Sciatic nerve (tissue), 2 donors: ENCODE measurements around the gene RAET1L. TPM values are rescaled to one million over a fixed set of nuclear protein-coding genes. Genes with fewer than 3 reads are reported as not detected.
"Not testable (repeated sequence)": the region's sequence is repeated elsewhere in the genome, so short reads cannot be mapped to it uniquely, and the experiment has no call there.

Source experiments
- ATAC-seq: fragments of 200-7000 bp; cut with Tn5 transposase; one replicate; pipeline ENCODE4 v1.9.1; 2020; ENCODE audit warnings: mild to moderate bottlenecking, moderate library complexity
- DNase-seq: peaks from one replicate; pipeline ENCODE4 v3.0.0-alpha.2; 2020; ENCODE audit warnings: low spot score
- intact Hi-C: fragments of 100-400 bp; cut with DNase I; formaldehyde crosslinking; loops from one replicate; pipeline ENCODE4 v1.14.2; 2022
- total RNA-seq: library from RNA; stranded (reverse); fragmentation: NEBNext Ultra II Directional; extraction: Animal tissue kit (Norgen Biotek cat#: 25700); gene quantifications from one replicate; pipeline ENCODE4 v1.2.1, GENCODE V29; 2021
- donor health status: DM: no; HTN: no; CAD: no.
- donor health status: DM: no; HTN: no; CAD: no.

Gene RAET1L, protein sequence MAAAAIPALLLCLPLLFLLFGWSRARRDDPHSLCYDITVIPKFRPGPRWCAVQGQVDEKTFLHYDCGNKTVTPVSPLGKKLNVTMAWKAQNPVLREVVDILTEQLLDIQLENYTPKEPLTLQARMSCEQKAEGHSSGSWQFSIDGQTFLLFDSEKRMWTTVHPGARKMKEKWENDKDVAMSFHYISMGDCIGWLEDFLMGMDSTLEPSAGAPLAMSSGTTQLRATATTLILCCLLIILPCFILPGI
- not detected for total RNA-seq

DNA sequence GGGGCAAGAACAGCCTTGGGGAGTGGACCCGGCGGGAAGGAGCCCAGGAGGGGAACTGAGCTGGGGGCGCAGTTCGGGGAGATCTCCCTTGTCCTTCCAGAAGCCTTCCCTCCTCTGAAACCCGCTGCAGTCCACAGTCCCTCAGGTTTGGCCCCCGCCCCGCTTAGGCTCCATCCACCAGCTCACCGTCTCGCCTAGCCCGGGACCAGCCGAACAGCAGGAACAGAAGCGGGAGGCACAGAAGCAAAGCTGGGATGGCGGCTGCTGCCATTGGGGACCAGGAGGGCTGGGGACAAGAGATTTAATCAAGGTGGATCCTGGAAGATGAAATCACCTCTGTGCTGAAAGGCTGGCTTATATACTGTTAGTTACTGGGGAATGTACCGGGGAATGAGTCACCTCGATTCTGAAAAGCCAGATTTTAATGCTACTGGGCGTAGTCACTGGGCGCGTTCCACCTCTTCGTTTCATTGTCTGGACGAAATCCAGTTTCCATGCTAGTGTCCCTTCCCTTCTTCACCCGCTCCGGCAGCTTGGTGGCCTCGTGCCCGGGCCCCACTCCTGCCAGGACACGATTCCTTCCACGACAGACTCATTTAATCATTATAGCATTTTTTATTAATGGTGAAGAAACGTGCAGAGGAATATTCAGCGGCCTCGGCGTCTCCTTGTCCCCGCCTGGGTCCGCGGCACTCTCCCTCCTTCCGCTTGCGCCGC is at the start of gene RAET1L:
Gene RAET1L, minus strand, starts transcription at position 332 of the 717 bp plus-strand sequence. Its CDS starts 61 bp downstream, at position 271.
- intact Hi-C loops, result no loop called here
- DNase-seq (no peak), ATAC-seq (peak; percentile 48)

DNA sequence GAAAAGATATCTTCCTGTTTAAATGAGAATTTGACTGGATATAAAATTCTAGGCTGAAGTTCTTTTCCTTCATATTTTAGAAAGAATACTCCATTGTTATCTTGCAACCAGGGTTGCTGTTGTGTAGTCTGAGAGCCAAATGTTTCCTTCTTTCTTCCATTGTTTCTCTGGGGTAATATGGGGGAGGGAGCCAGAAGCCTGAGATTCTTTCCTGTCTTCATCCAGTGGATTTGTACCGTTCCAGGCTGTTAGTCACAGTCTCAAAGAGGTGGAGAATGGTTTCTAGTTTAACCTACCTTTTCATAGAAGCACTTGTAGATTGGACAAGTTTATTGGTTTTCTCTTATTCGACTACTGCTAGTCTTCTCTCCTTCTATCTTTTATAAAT is 49.7 kb upstream of the RAET1L start:
- ATAC-seq, result no peak
- DNase-seq, result no peak
- intact Hi-C loops, result loop anchor here (10.0 kb wide), 2 partner anchors 320 to 740 kb away; no protein-coding TSS in a partner anchor

DNA sequence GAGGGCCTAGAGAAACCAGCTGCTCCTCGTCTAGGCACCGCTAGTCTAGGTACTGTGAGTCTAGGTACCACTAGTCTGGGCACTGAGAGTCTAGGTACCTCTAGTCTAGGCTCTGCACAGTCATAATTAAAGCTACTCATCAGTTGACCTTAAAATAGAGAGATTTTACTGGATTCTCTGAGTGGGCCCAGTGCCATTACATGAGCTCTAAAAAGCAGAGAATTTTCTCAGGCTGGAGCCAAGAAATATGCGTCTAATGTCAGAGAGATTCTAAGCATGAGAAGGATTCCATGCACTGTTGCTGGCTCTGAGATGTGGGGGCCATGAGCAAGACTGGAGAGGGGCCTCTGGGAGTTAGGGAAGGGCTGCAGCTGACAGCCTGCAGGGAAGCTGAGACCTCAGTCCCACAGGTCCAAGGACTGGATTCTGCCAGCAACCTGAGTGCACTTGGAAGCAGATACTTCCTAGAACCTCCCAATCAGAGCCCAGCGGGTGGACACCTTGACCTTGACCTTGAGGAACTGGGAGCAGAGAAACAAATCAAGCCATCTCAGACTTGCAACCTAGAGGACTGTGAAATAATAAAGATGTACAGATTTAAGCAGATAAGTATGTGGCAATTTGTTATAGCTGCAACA is 49.2 kb upstream of the RAET1L start:
- intact Hi-C loops, result loop anchor here (10.0 kb wide), 2 partner anchors 320 to 740 kb away; no protein-coding TSS in a partner anchor
- DNase-seq, ATAC-seq: not testable (repeated sequence)

DNA sequence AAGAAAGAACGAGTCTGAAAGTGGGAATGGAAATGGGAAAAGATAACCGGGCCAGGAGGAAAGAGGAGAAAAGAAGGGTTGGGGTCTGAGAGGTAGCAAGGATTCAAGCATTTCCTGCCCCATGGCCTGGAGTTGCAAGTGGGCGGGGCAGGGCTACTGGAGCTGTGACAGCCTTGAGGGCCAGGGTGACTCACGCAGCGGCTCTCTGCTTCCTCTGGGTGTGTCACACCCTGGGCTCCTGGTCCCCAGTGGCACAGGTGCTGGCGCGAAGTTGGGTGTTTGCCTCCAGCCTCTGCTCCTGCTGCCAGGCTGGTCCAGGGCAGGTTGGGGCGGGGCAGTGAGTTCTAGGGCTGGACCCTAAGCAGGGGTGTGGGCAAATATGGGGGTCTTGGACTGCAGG is 46.9 kb upstream of the RAET1L start:
- intact Hi-C loops, result loop anchor here (10.0 kb wide), 2 partner anchors 323 to 743 kb away; no protein-coding TSS in a partner anchor
- DNase-seq (no peak), ATAC-seq (no peak)

DNA sequence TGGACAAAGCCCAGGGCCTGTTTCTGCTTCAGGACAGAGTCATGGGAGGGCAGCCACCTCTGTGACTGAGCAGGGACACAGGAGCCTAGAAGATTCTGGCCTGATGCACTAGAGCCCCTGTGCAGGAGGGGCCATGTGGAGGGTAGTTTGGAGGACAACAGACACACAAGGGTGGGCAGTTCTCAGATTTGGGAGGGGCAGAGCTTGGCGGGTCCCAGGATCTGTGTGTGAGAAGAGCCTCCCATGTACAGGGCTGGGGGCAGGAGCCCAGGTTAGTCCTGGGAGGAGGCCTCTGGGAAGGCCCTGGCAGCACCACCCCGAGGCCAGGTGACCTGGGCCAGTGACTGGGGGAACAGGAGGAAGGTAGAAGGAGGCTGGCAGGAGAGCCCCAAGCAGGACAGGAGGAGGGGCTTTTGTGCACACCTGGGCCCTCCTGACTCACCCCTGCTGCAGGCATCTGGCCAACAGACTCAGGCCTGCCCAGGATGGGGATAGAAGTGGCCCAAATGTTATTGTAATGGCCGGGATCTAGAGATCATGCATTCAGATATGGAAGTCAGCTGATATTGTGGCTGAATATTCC is 45.0 kb upstream of the RAET1L start:
- DNase-seq (no peak), ATAC-seq (no peak)
- intact Hi-C loops, result loop anchor here (10.0 kb wide), 2 partner anchors 324 to 744 kb away; no protein-coding TSS in a partner anchor

DNA sequence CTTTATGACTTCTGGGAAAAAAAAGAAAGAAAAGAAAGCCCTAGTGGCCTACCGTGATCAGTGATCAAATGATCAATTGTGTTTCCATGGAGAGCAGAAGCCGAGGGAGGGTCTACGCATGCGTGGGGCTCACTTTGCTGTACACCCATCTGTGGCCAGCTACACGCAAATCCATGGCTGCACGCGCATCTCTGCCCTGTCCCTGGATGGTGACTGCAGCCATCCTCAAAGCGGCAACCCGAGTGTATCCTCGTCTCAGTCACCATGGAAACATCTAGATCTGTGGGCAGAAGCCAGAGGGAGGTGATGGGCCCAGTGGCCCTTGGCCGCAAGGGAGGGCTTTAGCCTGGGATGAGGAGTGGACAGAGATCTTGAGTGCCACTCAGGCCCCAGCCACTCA is 44.4 kb upstream of the RAET1L start:
- DNase-seq (no peak), ATAC-seq (no peak)
- intact Hi-C loops, result loop anchor here (10.0 kb wide), 2 partner anchors 325 to 745 kb away; no protein-coding TSS in a partner anchor

DNA sequence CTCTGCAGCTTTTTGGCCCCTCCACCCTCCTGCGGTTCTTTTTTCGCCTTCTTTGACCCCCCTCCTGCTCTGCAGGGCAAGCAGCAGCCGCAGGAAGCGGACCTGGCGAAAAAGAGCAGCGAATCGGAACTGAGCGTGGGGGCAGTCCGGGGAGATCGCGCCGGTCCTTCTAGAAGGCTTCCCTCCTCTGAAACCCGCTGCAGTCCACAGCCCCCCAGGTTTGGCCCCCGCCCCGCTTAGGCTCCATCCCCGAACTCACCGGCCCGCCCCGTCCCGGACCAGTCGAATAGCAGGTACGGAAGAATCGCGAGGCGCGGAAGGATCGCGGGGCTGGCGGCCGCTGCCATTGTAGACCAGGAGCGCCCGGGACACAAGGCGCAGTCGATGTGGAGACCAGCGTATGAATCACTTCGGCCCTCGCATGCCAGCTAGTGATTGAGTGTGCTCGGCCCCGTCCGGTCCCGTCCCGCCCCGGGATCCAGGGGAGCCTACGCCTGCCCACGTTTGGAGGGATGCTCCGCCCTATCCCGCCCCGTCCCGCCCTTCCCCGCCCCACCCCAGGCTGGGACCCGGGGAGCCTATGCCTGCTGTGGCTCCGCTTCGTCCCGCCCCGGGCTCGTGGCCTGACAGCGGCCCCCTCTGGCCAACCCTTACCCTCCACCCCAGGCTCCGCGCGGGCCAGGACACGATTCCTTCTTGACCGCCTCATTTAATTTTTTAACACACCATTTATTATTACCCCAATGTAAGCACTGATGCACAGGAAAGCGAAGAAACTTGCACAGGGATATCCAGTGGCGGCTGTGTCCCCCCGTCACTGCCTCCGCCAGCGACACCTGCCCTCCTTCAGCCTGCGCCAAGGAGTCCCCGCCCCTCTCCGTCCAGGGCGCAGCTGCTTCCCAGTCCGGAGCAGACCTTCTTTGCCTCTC is 43.7 kb upstream of the RAET1L start, which contains the start of gene ULBP3:
Gene ULBP3, minus strand, starts transcription at position 402 of the 929 bp plus-strand sequence. Its CDS starts 55 bp downstream, at position 347.
- ATAC-seq (peak; percentile 95), DNase-seq (peak; percentile 88)
- intact Hi-C loops, result no loop called here

DNA sequence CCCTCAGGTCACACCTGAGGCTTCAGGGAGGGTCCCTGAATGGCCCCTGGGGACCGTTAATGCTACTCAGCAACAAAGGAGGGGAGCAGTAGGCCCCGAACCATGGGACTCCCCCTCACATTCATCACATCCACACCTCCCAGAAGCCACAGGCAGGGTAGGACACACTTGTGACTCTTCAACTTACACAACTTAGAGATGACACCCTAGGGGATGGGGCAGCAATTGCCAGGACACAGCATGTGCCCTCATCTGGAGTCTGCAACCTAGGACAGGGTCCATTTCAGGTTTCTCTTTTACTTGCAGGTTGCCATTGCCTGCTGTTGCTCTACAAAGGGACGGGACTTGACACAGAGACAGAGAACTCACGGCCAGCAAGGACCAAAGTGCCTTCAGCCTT is 42.8 kb upstream of the RAET1L start:
- ATAC-seq (no peak), DNase-seq (no peak)
- intact Hi-C loops, result no loop called here

DNA sequence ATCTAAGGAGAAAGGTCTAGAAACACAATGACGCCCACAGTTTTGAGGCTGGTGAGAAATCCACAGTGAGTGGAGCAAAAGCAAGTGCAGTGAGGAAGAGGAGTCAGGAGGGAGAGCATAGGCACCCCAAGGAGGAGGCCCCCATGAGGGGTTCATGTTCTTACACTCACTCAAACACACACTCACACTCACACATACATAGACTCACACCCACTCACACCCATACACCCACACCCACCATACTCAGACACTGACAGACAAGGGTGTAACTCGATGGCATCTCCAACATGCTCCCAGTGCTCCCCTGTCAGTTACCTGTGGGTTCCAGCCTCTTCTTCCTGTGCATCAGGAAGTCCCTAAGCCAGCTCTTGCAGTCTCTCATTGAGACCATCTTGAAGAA is 39.8 kb upstream of the RAET1L start:
- intact Hi-C loops, result no loop called here
- ATAC-seq (no peak), DNase-seq (no peak)

DNA sequence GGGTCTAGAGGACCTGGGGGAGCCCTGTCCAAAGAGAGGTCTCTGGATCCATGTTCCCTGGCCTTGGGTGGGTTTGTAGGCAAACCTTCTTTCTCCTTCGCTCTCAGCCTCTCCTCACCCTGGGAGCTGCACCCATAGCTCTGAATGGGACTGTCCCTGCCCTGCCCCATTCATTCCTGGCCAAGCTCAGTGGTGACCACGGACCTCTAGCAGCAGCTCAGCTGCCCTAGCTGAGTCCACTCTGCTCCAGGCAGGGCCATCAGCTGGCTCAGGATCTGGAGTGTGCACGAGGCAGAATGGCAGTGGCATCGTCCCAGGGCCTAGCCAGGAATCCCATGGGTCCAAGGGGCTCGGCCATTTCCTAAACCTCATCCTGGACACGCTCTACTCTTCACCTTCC is 38.3 kb upstream of the RAET1L start:
- no peak for DNase-seq
- no peak for ATAC-seq
- intact Hi-C loops, result no loop called here

DNA sequence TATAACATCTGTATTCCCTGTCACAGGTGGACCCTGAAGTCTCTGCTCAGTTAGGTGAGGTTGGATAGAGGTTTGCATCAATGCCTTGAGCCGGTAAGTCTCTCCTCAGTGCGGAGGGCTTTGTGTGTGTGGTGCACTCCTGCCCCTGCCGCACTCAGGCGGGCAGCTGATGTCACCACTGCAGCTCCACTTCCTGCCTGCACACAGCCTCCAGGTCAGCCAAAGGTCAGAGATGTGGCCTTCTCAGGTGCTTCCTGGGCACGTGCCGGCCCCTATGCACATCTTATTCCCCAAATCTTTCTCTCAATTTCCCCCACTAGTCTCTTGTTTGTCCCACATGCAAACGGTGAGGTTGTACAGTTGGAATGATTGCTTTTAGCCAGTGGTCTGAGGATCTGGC is 34.6 kb upstream of the RAET1L start:
- intact Hi-C loops, ATAC-seq, DNase-seq: not testable (repeated sequence)

DNA sequence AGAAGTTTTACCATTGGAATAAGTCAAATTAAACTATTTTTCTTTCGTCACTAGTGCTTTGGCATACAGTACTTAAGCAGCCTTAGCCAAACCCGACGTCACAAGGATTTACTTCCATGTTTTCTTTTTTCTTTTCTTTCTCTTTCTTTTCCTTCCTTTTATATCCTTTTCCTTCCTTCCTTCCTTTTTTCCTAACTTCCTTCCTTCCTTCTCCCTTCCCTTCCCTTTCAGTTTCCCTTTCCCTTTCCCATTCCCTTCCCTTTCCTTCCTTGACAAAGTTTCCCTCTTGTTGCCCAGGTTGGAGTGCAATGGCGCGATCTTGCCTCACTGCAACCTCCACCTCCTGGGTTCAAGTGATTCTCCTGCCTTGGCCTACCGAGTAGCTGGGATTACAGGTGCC is 33.7 kb upstream of the RAET1L start:
- DNase-seq (no peak), ATAC-seq (no peak)
- intact Hi-C loops, result no loop called here

DNA sequence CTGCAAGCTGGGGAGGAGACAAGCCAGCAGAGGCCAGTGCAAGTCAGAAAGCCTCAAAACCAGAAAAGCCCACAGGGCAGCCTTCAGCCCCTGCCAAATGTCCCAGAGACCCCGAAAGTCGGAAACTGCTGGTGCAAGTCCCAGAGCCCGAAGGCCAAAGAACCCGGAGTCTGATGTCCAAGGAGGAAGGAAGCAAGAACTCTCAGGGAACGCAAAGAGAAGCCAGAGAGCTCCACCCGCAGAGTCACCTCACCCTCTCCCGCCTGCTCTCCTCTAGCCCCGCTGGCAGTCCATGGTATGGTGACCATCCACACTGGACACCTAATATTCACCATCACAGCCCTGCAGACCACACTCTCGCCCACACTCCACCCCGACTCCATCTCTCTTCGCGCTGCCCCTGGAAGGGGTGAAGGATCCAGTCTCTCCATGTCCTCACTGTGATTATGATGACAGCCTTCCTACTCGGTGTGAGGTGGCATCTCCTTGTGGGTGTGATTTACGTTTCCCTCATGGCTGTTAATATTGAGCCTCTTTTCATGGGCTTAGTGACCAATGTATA is 33.0 kb upstream of the RAET1L start:
- DNase-seq, result no peak
- intact Hi-C loops, result no loop called here
- ATAC-seq, result no peak

DNA sequence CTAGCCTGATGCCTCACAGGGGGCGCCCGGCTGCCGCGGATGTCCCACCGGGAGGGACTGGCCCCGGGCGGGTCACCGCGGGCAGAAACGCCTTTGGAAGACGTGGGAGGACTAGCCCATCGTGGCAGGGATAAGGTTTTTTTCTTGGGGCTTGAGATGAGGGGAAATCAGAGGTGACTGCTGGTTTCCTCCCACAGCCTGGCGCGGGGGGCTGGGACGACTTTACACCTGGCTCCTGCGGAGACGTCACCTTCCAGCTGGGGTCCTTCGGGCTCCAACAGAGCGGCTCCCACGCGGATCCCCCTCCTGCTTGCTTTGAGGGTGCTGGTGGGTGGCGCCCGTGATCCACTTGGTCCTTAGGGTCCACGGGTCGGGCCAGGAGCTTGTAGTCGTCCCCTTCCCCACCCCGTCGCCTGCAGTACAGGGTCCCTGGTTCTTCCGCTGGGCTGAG is 32.2 kb upstream of the RAET1L start:
- DNase-seq (no peak), ATAC-seq (no peak)
- intact Hi-C loops, result no loop called here

DNA sequence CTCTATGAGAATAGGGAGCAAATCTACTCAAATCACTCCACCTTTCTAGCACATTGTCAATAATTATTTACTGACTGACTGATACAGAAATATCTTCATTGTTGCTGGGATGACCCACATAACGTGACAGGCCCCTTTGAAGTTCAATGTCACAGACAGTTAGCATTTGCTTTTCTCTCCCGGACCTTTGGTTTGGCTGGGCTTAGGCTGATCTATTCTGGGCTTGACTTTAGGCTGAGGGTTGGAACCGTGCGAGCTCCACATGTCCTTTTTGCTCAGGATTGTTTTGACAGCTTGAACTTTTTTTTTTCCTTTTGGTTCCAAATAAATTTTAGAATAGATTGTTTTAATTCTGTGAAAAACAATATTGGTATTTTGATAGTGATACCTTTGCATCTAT is 31.6 kb upstream of the RAET1L start:
- intact Hi-C loops, result no loop called here
- no peak for DNase-seq
- no peak for ATAC-seq

DNA sequence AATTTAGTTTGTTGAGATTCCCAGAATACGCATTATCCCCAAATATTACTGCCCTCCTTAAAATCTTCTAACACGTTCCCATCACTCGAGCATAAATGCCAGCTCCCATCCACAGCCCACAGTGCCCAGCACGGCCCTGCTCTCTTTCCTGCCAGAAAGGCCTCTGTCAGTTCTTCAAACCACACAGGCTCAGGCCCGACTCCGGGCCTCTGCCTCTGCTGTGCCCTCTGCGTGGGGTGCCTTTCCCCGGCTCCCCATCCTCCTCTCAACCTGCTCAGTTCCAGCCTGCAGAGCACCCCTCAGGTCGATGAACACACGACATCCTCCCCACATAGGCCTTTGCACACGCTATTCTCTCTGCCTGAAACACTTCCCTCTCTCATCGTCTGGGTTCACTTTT is 30.8 kb upstream of the RAET1L start:
- DNase-seq (no peak), ATAC-seq (no peak)
- intact Hi-C loops, result no loop called here

DNA sequence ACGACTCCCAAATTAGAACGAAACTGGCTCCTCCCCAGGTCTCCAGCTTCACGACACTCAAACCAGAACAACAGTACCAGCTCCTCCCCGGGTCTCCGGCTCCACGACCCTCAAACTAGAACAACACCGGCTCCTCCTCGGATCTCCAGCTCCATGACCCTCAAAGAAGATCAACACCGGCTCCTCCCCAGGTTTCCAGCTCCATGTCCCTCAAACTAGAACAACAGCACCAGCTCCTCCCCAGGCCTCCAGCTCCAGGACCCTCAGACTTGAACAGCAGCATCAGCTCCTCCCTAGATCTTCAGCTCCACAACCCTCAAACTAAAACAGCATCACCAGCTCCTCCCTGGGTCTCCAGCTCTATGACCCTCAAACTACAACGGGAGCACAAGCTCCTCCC is 29.8 kb upstream of the RAET1L start:
- DNase-seq (no peak), ATAC-seq (no peak)
- intact Hi-C loops, result no loop called here

DNA sequence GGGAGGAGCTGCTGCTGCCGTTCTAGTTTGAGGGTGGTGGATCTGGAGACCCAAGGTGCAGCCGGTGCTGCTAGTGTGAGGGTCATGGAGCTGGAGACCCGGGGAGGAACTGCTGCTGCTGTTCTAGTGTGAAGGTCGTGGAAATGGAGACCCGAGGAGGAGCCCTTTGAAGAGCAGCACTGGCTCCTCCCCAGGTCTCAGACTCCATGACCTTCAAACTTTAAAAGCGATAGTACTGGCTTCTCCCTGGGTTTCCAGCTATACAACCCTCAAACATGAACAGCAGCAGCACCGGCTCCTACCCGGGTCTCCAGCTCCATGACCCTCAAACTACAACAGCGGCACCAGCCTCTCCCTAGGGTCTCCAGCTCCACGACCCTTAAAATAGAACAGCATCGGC is 28.1 kb upstream of the RAET1L start:
- DNase-seq (no peak), ATAC-seq (no peak)
- intact Hi-C loops, result no loop called here
